HG03108 (cell line): ENCODE data around the gene NUBP2.

Experiments used
- ATAC-seq: cut with Tn5 transposase; IDR thresholded peaks from one replicate; pipeline ENCODE4 v1.9.1; 2021; ENCODE audit warnings: moderate library complexity; ENCODE audit not compliant: unreplicated experiment

The NUBP2 gene

GRCh38 chr16:1781758-1782407, 877 bp upstream of the NUBP2 start:
- no peak for ATAC-seq

GRCh38 chr16:1784977-1785845, 2.5 kb downstream of the NUBP2 start:
- no peak for ATAC-seq

- no peak for ATAC-seq
These were observed 3.0 kb downstream of the NUBP2 start for GRCh38 chr16:1785846-1786170.

- no peak for ATAC-seq
These were observed 3.7 kb downstream of the NUBP2 start for GRCh38 chr16:1786242-1787055.

- no peak for ATAC-seq
These were observed 4.2 kb downstream of the NUBP2 start for GRCh38 chr16:1787056-1787321.

- ATAC-seq: no peak
These were observed 4.7 kb downstream of the NUBP2 start for GRCh38 chr16:1787322-1788094.

- ATAC-seq: no peak
These were observed 5.4 kb downstream of the NUBP2 start for GRCh38 chr16:1788095-1788707.

GRCh38 chr16:1788708-1789100, 5.9 kb downstream of the NUBP2 start:
- ATAC-seq: no peak

GRCh38 chr16:1789643-1790045, 6.9 kb downstream of the NUBP2 start:
- ATAC-seq: no peak

- ATAC-seq: no peak
These were observed 7.5 kb downstream of the NUBP2 start for GRCh38 chr16:1790261-1790610.

- no peak for ATAC-seq
These were observed 8.0 kb downstream of the NUBP2 start for GRCh38 chr16:1790611-1791255.

GRCh38 chr16:1791256-1791942, 8.6 kb downstream of the NUBP2 start:
- ATAC-seq: no peak

- ATAC-seq: no peak
These were observed 9.4 kb downstream of the NUBP2 start for GRCh38 chr16:1791943-1792812.

GRCh38 chr16:1792836-1793577, 10.2 kb downstream of the NUBP2 start:
- ATAC-seq: no peak

GRCh38 chr16:1793578-1794220, 10.9 kb downstream of the NUBP2 start, which contains the start of gene IGFALS:
TSS of gene IGFALS (minus strand) at chr16:1793705. CDS start at chr16:1793652, 53 bp downstream.
- no peak for ATAC-seq

- ATAC-seq: no peak
These were observed 11.6 kb downstream of the NUBP2 start for GRCh38 chr16:1794221-1794871.
